Lower leg skin (tissue), 3 donors: Measurements from ENCODE around the gene ATG4B.

Experiments
- POLR2A ChIP-seq, 2 donors: fragments of 450-650 bp; IDR thresholded peaks; one replicate each; pipeline ENCODE4 v1.6.1; 2016 to 2017; ENCODE audit warnings: antibody characterized with exemption in 2 of 2, mild to moderate bottlenecking in 1 of 2, moderate library complexity in 1 of 2
- TF ChIP-seq, protein P1 (sequence below), 3 donors: fragments of 450-650 bp; IDR thresholded peaks; one replicate each; pipeline ENCODE4 v1.5.1; 2016; ENCODE audit warnings: antibody characterized with exemption in 3 of 3, mild to moderate bottlenecking in 3 of 3, moderate library complexity in 2 of 3

DNA sequence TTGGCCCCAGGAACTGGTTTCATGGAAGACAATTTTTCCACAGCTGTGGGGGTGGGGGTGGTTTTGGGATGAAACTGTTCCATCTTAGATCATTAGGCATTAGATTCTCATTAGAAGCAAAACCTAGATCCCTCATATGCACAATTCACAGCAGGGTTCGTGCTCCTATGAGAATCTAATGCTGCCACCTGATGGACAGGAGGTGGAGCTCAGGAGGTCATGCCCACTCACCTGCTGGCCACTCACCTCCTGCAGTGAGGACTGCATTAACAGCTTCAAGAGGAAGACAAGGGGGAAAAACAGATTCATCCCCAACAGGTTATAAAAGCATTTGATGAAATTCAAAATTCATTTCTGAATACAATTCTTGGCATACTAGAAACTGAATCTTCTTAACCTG lies 39.0 kb upstream of the ATG4B start:
- TF ChIP-seq POLR2A (IDR thresholded peaks at IDR 0.05): no peak
- TF ChIP-seq, protein P1, sequence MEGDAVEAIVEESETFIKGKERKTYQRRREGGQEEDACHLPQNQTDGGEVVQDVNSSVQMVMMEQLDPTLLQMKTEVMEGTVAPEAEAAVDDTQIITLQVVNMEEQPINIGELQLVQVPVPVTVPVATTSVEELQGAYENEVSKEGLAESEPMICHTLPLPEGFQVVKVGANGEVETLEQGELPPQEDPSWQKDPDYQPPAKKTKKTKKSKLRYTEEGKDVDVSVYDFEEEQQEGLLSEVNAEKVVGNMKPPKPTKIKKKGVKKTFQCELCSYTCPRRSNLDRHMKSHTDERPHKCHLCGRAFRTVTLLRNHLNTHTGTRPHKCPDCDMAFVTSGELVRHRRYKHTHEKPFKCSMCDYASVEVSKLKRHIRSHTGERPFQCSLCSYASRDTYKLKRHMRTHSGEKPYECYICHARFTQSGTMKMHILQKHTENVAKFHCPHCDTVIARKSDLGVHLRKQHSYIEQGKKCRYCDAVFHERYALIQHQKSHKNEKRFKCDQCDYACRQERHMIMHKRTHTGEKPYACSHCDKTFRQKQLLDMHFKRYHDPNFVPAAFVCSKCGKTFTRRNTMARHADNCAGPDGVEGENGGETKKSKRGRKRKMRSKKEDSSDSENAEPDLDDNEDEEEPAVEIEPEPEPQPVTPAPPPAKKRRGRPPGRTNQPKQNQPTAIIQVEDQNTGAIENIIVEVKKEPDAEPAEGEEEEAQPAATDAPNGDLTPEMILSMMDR (IDR thresholded peaks at IDR 0.05): no peak
